Mucosa of gallbladder (tissue), 1 donor: ENCODE measurements around the gene CACUL1. TPM values are rescaled to one million over a fixed set of nuclear protein-coding genes. Genes with fewer than 3 reads are reported as not detected.
"Not testable (repeated sequence)": the region's sequence is repeated elsewhere in the genome, so short reads cannot be mapped to it uniquely, and the experiment has no call there.

Experiments
- DNase-seq: peaks from one replicate; pipeline ENCODE4 v3.0.0-alpha.2; 2020; ENCODE audit warnings: low spot score
- total RNA-seq: library from RNA; stranded (reverse); gene quantifications from one replicate; pipeline ENCODE4 v1.2.1, GENCODE V29; 2021
- donor health status: DM: no; HTN: no; CAD: no.

The CACUL1 gene
- total RNA-seq, 1 donor from 2014 or later = 33.1 TPM

GRCh38 chr10:118768041-118768919 lies 13.5 kb upstream of the CACUL1 start:
- no peak for DNase-seq

GRCh38 chr10:118767297-118768040 lies 12.7 kb upstream of the CACUL1 start:
- no peak for DNase-seq

DNA sequence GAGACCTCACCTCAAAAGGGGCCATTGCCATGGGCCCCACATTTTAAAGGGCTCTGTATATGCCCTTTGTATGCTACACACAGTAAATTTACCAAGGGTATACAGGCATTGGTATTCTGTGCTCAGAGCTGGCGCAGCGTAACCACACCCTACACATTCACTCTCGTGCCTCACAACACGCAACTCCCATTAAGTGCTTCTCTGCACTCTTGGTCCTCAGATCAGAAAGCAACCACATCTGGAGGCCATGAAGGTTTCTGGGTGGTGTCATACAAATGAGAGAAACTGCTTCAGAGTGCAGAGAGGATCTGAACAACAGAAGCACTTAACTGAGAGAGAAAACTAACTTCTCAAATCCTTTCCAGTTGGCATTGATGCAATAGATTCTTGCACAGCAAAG lies 9.4 kb upstream of the CACUL1 start:
- DNase-seq = no peak

GRCh38 chr10:118763202-118763988 lies 8.6 kb upstream of the CACUL1 start:
- DNase-seq = no peak

DNA sequence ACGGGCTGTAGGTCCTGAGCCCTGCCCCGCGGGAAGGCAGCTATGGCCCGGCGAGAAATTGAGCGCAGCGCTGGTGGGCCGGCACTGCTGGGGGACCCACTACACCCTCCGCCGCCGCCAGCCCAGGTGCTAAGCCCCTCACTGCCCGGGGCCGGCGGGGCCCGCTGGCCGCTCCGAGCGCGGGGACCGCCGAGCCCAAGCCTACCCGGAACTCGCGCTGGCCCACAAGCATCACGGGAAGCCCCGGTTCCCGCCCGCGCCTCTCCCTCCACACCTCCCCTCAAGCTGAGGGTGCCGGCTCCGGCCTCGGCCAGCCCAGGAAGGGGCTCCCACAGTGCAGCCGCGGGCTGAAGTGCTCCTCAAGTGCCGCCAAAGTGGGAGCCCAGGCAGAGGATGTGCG lies 5.5 kb upstream of the CACUL1 start:
- DNase-seq = no peak

DNA sequence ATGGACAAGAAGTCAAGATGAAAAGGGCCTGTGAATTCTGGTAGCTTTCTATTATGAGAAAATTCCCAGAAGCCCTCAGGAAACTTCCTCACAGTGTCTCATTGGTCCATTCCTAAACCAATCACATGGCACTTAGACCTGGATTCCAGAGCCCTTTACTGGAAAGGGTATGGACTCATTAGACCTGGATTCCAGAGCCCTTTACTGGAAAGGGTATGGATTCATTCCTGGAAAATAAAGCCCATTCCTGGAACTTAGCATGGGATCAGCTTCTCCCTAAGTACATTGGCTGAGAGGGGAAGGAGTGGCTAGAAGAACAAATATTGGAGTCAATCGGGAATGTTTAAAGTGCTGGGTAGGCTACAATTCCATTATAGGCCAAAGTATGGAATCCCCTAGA lies 3.7 kb upstream of the CACUL1 start:
- DNase-seq = no peak

- DNase-seq = peak; percentile 22
Measured at GRCh38 chr10:118754229-118754555, 578 bp downstream of the CACUL1 start.

DNA sequence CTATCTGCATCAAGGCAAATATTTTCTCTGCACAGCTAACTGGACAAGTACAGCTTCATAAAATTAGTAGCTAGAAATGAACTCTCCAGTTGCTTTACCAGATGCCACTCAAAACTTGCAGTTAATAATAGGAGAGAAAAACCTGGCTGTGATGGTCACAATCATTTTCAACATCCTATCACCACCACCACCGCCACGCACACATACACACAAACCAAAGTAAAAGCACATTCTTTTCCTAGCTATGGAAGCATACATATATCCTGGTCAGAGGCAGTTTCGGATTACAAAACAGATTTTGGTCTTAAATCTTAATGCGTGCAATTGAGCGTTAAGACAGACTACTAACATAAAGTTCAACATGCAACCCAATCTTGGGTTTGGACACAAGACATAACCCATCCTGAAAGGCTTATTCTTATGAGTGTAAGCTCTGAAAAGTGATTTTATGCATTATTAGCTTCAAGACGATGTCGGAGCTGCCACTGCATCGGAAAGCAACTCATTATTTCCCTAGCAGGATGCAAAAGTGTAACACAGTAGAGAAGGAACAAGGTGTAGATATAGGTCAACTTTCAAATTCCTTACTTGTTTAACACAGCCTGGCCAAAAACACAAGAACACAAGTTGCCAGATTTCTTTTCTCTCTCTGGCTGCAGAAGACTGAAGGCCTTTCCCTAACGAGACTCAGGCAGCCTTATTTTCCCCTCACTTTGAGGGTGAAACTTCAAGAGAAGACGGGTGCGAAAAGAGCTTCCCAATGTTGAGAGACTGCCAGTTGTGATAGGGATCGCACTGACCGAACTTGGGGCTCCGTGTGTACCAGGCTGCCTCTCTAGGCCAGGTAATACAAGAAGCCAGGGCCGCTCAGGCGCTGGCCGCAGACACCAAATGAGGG lies 1.2 kb downstream of the CACUL1 start:
- no peak for DNase-seq

GRCh38 chr10:118752409-118752808 lies 2.4 kb downstream of the CACUL1 start:
- DNase-seq = no peak

GRCh38 chr10:118751265-118751664 lies 3.5 kb downstream of the CACUL1 start:
- DNase-seq = no peak

GRCh38 chr10:118748041-118748440 lies 6.7 kb downstream of the CACUL1 start:
- no peak for DNase-seq

GRCh38 chr10:118746246-118746645 lies 8.5 kb downstream of the CACUL1 start:
- no peak for DNase-seq

DNA sequence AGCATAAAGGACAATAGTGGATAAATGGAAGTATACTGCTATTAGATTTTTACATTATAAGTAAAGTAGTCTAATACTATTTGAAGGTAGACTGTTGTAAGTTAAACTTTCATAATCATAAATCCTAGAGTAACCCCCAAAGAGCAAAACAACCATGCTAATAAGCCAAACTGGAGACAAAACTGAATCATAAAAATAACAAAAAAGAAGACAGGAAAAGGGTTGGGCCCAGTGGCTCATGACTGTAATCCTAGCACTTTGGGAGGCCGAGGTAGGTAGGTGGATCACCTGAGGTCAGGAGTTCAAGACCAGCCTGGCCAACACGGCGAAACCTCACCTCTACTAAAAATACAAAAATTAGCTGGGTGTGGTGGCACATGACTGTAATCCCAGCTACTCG lies 9.7 kb downstream of the CACUL1 start:
- no peak for DNase-seq

DNA sequence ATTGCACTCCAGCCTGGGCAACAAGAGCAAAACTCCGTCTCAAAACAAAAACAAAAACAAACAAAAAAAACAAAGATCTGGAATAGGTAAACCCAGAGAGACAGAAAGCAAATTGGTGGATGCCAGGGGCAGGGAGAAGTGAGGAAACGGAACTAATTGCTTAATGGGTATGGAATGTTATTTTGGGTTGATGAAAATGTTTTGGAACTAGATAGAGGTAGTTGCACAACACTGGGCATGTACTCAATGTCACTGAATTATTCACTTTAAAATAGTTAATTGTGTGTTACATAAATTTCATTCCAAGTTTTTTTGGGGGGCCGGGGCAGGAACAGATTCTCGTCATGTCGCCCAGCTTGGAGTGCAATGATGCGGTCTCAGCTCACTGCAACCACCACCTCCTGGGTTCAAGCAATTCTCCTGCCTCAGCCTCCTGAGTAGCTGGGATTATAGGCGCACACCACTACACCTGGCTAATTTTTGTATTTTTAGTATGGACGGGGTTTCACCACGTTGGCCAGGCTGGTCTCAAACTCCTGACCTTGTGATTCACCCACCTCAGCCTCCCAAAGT lies 10.3 kb downstream of the CACUL1 start:
- DNase-seq = not testable (repeated sequence)

DNA sequence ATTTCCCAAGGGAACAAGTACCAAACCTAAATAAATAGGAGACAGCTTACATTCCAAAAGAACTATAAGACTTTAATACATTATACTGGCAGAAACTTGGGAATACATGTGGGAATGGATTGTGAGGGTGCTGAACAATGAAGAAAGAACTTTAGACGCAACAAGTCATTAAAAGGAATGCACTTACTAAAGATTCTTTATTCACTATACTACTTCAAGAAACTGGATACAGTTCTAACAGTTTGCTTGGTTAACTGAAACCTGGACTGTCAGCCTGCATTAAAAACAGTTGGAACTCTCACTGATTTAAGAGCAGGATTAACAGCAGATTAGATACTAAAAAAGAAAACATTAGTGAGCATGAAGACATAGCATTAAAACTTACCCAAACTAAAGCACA lies 12.0 kb downstream of the CACUL1 start:
- no peak for DNase-seq

- no peak for DNase-seq
Measured at GRCh38 chr10:118742032-118742431, 12.7 kb downstream of the CACUL1 start.

GRCh38 chr10:118738406-118738805 lies 16.4 kb downstream of the CACUL1 start:
- DNase-seq = no peak

DNA sequence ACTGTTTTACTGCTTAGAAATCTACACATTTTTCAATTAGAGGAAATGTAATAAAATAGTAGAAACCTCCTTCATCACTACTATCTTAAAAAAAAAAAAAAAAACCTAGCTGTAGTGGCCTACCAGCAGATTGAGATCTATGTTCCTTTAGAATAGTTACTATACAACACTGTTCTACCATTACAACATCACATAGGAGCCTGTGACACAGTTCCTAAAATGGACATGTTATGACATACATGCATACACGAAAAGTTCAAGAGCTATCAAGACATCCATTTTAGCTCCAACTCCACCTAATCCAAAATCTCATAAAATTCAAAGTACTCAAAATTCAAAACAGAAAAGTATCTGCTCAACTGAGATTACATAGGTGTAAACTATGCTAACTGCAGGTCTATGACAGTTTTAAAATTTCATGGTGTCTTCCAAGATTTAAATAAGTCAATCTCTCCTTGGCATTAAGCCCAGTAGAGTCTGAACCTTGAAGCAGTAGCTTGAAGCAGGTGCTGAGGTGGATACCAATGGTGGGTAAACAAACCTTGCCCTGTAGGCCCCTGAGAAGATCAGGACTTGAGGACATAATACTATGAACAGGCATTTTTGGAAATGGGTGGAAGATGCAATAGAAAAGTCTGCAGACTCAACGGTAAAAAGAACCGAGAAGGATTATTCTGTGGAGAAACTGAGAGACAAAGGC lies 17.0 kb downstream of the CACUL1 start:
- DNase-seq = no peak

GRCh38 chr10:118735294-118735693 lies 19.5 kb downstream of the CACUL1 start:
- DNase-seq = no peak

GRCh38 chr10:118734475-118734874 lies 20.3 kb downstream of the CACUL1 start:
- no peak for DNase-seq
